ENCODE results near the gene TTLL13.
"Not testable (repeated sequence)": the region's sequence is repeated elsewhere in the genome, so short reads cannot be mapped to it uniquely, and the experiment has no call there.

The TTLL13 gene

GRCh38 chr15:90293040-90293810 lies 43.9 kb downstream of the TTLL13 start:
- TF ChIP-seq CTCF (IDR thresholded peaks at IDR 0.05) = peak; percentile 97
- peak overlapping the region; percentile 42 for H3K27ac ChIP-seq

GRCh38 chr15:90294159-90294558 lies 44.8 kb downstream of the TTLL13 start:
- no peak overlapping the region for H3K27ac ChIP-seq
- TF ChIP-seq ZFX (IDR thresholded peaks at IDR 0.05; ENCODE audit: borderline replicate concordance) (no peak), CTCF (IDR thresholded peaks at IDR 0.05) (no peak)

DNA sequence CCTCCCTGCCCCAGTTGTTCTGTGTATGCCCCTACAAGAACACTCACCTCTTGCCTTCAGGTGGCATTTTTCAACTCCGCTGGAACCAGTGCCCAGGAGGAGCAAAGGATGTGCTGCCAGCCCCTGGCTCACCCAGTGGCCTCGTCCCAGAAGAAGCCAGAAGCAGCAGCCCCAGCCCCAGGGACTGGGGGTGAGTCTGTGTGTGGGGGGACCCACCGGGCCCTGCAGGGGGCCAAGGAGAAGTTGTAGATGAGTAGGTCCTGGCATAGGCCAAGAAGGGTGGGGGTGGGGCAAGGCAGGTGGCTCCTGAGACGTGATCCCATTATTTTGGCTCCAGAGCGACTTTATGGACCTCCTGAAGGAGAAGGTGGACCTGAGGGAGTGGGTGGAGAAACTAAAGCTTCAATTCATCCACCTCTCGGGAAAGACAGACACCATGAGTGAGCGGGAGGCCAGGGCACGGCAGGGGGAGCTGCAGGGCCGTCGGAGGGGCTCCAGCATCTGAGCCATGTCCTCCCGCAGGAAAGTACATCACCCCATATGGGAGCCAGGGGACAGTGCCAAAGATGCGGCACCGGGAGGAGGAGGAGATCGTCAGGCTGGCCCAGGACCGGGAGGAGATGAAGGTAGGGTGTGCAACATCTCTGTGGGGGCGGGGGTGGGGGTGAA lies 45.4 kb downstream of the TTLL13 start:
- H3K27ac ChIP-seq = no peak overlapping the region
- no peak for TF ChIP-seq ZFX (IDR thresholded peaks at IDR 0.05; ENCODE audit: borderline replicate concordance)
- TF ChIP-seq CTCF (IDR thresholded peaks at IDR 0.05) = no peak

GRCh38 chr15:90295270-90295648 lies 45.9 kb downstream of the TTLL13 start:
- no peak for TF ChIP-seq ZFX (IDR thresholded peaks at IDR 0.05; ENCODE audit: borderline replicate concordance)
- no peak for TF ChIP-seq CTCF (IDR thresholded peaks at IDR 0.05)
- no peak overlapping the region for H3K27ac ChIP-seq

GRCh38 chr15:90296316-90296884 lies 47.0 kb downstream of the TTLL13 start:
- H3K27ac ChIP-seq = not testable (repeated sequence)

DNA sequence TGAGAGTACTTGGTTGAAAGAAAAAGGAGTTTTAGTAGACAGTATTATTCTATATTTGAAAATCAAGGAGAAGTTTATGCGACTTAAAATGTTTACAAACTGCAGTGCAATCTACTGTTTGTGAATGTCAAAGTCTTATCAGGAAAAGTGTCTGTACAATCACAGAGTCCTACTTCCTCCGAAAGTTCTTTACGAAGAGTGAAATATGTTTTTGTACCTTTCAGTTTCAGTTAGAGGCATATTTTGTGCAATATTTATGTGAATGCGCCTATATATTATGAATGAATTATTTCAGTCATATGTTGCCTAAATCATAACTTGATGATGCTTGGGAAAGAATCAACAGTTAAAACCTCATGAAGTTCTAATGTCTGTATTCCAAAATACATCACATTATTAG lies 47.7 kb downstream of the TTLL13 start:
- H3K27ac ChIP-seq = no peak overlapping the region
- TF ChIP-seq CTCF (IDR thresholded peaks at IDR 0.05) = no peak
- no peak for TF ChIP-seq ZFX (IDR thresholded peaks at IDR 0.05; ENCODE audit: borderline replicate concordance)

DNA sequence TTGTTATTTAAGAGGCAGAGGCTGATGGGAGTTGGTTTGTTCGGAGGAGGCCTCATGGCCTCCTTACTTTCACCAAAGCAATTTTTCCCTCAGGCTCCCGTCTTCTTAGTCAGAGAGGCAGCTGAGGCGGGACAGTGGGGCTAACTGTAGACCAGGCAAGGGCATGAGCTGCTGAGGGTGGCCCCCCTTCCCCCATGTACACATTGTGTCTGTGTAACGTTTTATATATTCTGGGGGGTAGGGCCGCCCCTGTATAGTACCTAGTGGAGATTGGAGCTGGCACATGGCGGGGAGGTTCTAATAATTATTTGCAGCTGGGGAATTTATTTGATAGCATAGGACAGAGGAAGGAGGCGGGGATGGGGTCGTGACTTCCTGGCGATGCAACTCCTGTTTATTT lies 51.2 kb downstream of the TTLL13 start:
- H3K27ac ChIP-seq = no peak overlapping the region
- TF ChIP-seq ZFX (IDR thresholded peaks at IDR 0.05; ENCODE audit: borderline replicate concordance) = no peak
- TF ChIP-seq CTCF (IDR thresholded peaks at IDR 0.05) = no peak

Data from 22Rv1 (cell line).